ENCODE data around the gene CASK.
"Not testable (repeated sequence)": the region's sequence is repeated elsewhere in the genome, so short reads cannot be mapped to it uniquely, and the experiment has no call there.

Gene CASK

GRCh38 chrX:41516456-41516855, 406.9 kb downstream of the CASK start:
- Histone ChIP-seq H3K4me3 (ENCODE audit: low read depth in 1 of 2, low read length in 1 of 2) (no peak overlapping the region), H3K27ac (no peak overlapping the region), H3K36me3 (no peaks in the 10 kb centered on the region), H3K27me3 (no peaks in the 10 kb centered on the region), H3K4me1 (ENCODE audit: control insufficient read depth in 1 of 2, insufficient read depth in 1 of 2, low read depth in 1 of 2, low read length in 1 of 2) (no peaks in the 10 kb centered on the region), H3K9me3 (no peaks in the 10 kb centered on the region)
- TF ChIP-seq CTCF (IDR thresholded peaks at IDR 0.05): no peak

GRCh38 chrX:41515376-41515775, 408.0 kb downstream of the CASK start:
- H3K4me1 ChIP-seq (ENCODE audit: control insufficient read depth in 1 of 2, insufficient read depth in 1 of 2, low read depth in 1 of 2, low read length in 1 of 2): no peaks in the 10 kb centered on the region

GRCh38 chrX:41514179-41514578, 409.2 kb downstream of the CASK start:
- no peaks in the 10 kb centered on the region for H3K36me3 ChIP-seq
- no peak for TF ChIP-seq CTCF (IDR thresholded peaks at IDR 0.05)
- no peak overlapping the region for H3K4me3 ChIP-seq (ENCODE audit: low read depth in 1 of 2, low read length in 1 of 2)
- H3K27ac ChIP-seq: no peak overlapping the region
- H3K4me1 ChIP-seq (ENCODE audit: control insufficient read depth in 1 of 2, insufficient read depth in 1 of 2, low read depth in 1 of 2, low read length in 1 of 2): no peaks in the 10 kb centered on the region
- H3K27me3 ChIP-seq: no peaks in the 10 kb centered on the region
- H3K9me3 ChIP-seq: no peaks in the 10 kb centered on the region

More at GRCh38 chrX:41515376-41515775, 408.0 kb downstream of the CASK start:
- no peak for TF ChIP-seq CTCF (IDR thresholded peaks at IDR 0.05)
- H3K9me3 ChIP-seq: no peaks in the 10 kb centered on the region
- no peak overlapping the region for H3K4me3 ChIP-seq (ENCODE audit: low read depth in 1 of 2, low read length in 1 of 2)
- H3K36me3 ChIP-seq: no peaks in the 10 kb centered on the region
- H3K27me3 ChIP-seq: no peaks in the 10 kb centered on the region
- no peak overlapping the region for H3K27ac ChIP-seq

GRCh38 chrX:41512853-41513252, 410.5 kb downstream of the CASK start:
- H3K4me3 ChIP-seq (ENCODE audit: low read depth in 1 of 2, low read length in 1 of 2); H3K4me1 ChIP-seq (ENCODE audit: control insufficient read depth in 1 of 2, insufficient read depth in 1 of 2, low read depth in 1 of 2, low read length in 1 of 2); H3K27me3 ChIP-seq; H3K36me3 ChIP-seq; H3K9me3 ChIP-seq; H3K27ac ChIP-seq: not testable (repeated sequence)

- H3K27me3 ChIP-seq: no peaks in the 10 kb centered on the region
- H3K4me1 ChIP-seq (ENCODE audit: control insufficient read depth in 1 of 2, insufficient read depth in 1 of 2, low read depth in 1 of 2, low read length in 1 of 2): no peaks in the 10 kb centered on the region
- TF ChIP-seq CTCF (IDR thresholded peaks at IDR 0.05): no peak
- no peak overlapping the region for H3K4me3 ChIP-seq (ENCODE audit: low read depth in 1 of 2, low read length in 1 of 2)
- no peaks in the 10 kb centered on the region for H3K36me3 ChIP-seq
- no peaks in the 10 kb centered on the region for H3K9me3 ChIP-seq
- H3K27ac ChIP-seq: no peak overlapping the region
Observed at GRCh38 chrX:41512394-41512793, 411.0 kb downstream of the CASK start.

- Histone ChIP-seq H3K4me1 (ENCODE audit: control insufficient read depth in 1 of 2, insufficient read depth in 1 of 2, low read depth in 1 of 2, low read length in 1 of 2) (no peaks in the 10 kb centered on the region), H3K27me3 (no peaks in the 10 kb centered on the region), H3K36me3 (no peaks in the 10 kb centered on the region), H3K9me3 (no peaks in the 10 kb centered on the region), H3K4me3 (ENCODE audit: low read depth in 1 of 2, low read length in 1 of 2) (no peak overlapping the region), H3K27ac (no peak overlapping the region)
- TF ChIP-seq CTCF (IDR thresholded peaks at IDR 0.05): no peak
Observed at GRCh38 chrX:41507919-41508318, 415.4 kb downstream of the CASK start.

Measured in neutrophil (primary cell).